DND-41 (cell line): ENCODE measurements around the gene MYH13.
"Not testable (repeated sequence)": the region's sequence is repeated elsewhere in the genome, so short reads cannot be mapped to it uniquely, and the experiment has no call there.

Experiments used
- ATAC-seq: fragments of 200-7000 bp; cut with Tn5 transposase; 3 replicates; pipeline ENCODE4 v1.9.1; 2021; ENCODE audit warnings: low read depth; ENCODE audit not compliant: insufficient read depth
- DNase-seq: peaks from one replicate; pipeline ENCODE4 v3.0.0-alpha.2; 2020
- H2AFZ ChIP-seq: 2 replicates; pipeline ENCODE4 v1.6.0; 2012; ENCODE audit warnings: low read depth, low read length
- H3K27ac ChIP-seq: 2 replicates; pipeline ENCODE4 v1.5.1; 2012; ENCODE audit warnings: low read length, inconsistent platforms
- H3K27me3 ChIP-seq: fragments of 200-600 bp; sonication (generic); 2 replicates; pipeline ENCODE4 v1.6.0; 2012; ENCODE audit warnings: low read length, mild to moderate bottlenecking, inconsistent platforms; ENCODE audit not compliant: insufficient read depth, poor library complexity
- H3K36me3 ChIP-seq: 2 replicates; pipeline ENCODE4 v1.5.1; 2012; ENCODE audit warnings: low read length, inconsistent platforms; ENCODE audit not compliant: insufficient read depth
- H3K4me1 ChIP-seq: 2 replicates; pipeline ENCODE4 v1.5.1; 2012; ENCODE audit warnings: mild to moderate bottlenecking, low read length; ENCODE audit not compliant: insufficient read depth
- H3K4me2 ChIP-seq: 2 replicates; pipeline ENCODE4 v1.6.0; 2012; ENCODE audit warnings: mild to moderate bottlenecking, moderate library complexity, low read length, inconsistent platforms; ENCODE audit not compliant: insufficient read depth
- H3K4me3 ChIP-seq, 2 experiments: fragments of 200-600 bp in 1 of 2; shearing (Covaris generic) in 1 of 2; 2 replicates each; pipeline ENCODE4 v1.5.1; 2012 to 2016; ENCODE audit warnings: inconsistent platforms in 2 of 2, low read length in 2 of 2, mild to moderate bottlenecking in 2 of 2, low read depth in 1 of 2, moderate library complexity in 1 of 2
- H3K79me2 ChIP-seq: 2 replicates; pipeline ENCODE4 v1.6.0; 2012; ENCODE audit warnings: low read length, inconsistent platforms; ENCODE audit not compliant: insufficient read depth
- H3K9ac ChIP-seq: 2 replicates; pipeline ENCODE4 v1.6.0; 2012; ENCODE audit warnings: low read depth, mild to moderate bottlenecking, inconsistent platforms, low read length, moderate library complexity
- H3K9me3 ChIP-seq: 2 replicates; pipeline ENCODE4 v1.5.1; 2012; ENCODE audit warnings: low read length, moderate library complexity, mild to moderate bottlenecking, inconsistent platforms; ENCODE audit not compliant: insufficient read depth, severe bottlenecking
- H4K20me1 ChIP-seq: 2 replicates; pipeline ENCODE4 v1.6.0; 2012; ENCODE audit warnings: low read length; ENCODE audit not compliant: insufficient read depth
- CTCF ChIP-seq: IDR thresholded peaks from 2 replicates; pipeline ENCODE4 v1.5.1; 2012; ENCODE audit warnings: borderline replicate concordance, low read length, moderate library complexity, mild to moderate bottlenecking; ENCODE audit not compliant: poor library complexity, severe bottlenecking; ENCODE audit errors: extremely low read depth
- EZH2 ChIP-seq: IDR thresholded peaks from 3 replicates; pipeline ENCODE4 v1.6.1; 2012; ENCODE audit warnings: borderline replicate concordance, low read depth, mild to moderate bottlenecking, moderate library complexity, low read length, inconsistent platforms; ENCODE audit not compliant: severe bottlenecking

The MYH13 gene

DNA sequence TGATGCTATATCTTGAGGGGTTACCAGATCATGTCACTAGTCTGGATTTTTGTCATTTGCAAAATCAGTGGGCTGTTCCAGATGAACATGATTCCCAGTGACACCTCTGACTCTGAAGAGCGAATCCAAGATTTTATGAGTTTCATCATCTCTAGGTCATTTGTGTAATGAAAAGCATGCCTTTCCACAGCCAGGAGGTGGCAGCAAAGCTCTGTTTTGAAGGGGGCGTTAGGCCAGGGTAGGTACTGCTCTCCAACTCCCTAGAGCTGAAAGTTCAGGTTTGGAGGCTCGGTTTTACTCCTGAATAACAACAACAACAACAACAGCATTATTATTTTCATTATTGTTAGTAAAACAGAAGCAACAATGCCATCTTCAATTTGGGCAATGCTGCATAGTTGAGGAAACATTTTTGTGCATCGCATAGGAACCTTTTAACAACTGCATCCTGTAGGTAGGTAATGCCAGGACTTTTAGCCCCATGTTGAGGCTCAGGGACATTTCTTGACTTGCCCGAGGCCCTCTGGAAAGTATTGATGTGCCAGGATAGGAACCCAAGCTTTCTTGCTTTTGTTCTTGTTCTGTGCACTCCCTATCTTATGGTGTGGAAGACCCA lies 77.0 kb downstream of the MYH13 start:
- H4K20me1 ChIP-seq: no peaks in the 10 kb centered on the region
- H3K36me3 ChIP-seq: no peaks in the 10 kb centered on the region
- no peak overlapping the region for H3K4me3 ChIP-seq
- ATAC-seq: peak; percentile 78
- no peaks in the 10 kb centered on the region for H3K4me1 ChIP-seq
- H3K9ac ChIP-seq: no peak overlapping the region
- no peak overlapping the region for H2AFZ ChIP-seq
- peak; percentile 62 for DNase-seq
- no peak overlapping the region for H3K4me2 ChIP-seq
- TF ChIP-seq EZH2: no peak
- peak; percentile 90 for TF ChIP-seq CTCF
- no peak overlapping the region for H3K27ac ChIP-seq
- no peaks in the 10 kb centered on the region for H3K9me3 ChIP-seq
- peaks cover under 1% of the 10 kb centered on the region for H3K27me3 ChIP-seq
- H3K79me2 ChIP-seq: no peaks in the 10 kb centered on the region

GRCh38 chr17:10294180-10294579 lies 78.6 kb downstream of the MYH13 start:
- Histone ChIP-seq H3K4me1 (no peaks in the 10 kb centered on the region), H3K79me2 (no peaks in the 10 kb centered on the region), H3K27me3 (peaks cover 7% of the 10 kb centered on the region), H4K20me1 (no peaks in the 10 kb centered on the region), H2AFZ (no peak overlapping the region), H3K27ac (no peak overlapping the region), H3K4me2 (no peak overlapping the region), H3K4me3 (no peak overlapping the region), H3K9ac (no peak overlapping the region), H3K36me3 (no peaks in the 10 kb centered on the region), H3K9me3 (no peaks in the 10 kb centered on the region)
- ATAC-seq: no peak
- DNase-seq: no peak
- TF ChIP-seq CTCF (no peak), EZH2 (no peak)

GRCh38 chr17:10292057-10292937 lies 80.5 kb downstream of the MYH13 start:
- Histone ChIP-seq H3K9ac (no peak overlapping the region), H3K36me3 (no peaks in the 10 kb centered on the region), H3K9me3 (no peaks in the 10 kb centered on the region), H3K4me1 (no peaks in the 10 kb centered on the region), H3K27me3 (peaks cover 12% of the 10 kb centered on the region), H3K27ac (no peak overlapping the region), H3K4me3 (no peak overlapping the region), H3K4me2 (no peak overlapping the region), H2AFZ (no peak overlapping the region), H3K79me2 (no peaks in the 10 kb centered on the region), H4K20me1 (no peaks in the 10 kb centered on the region)
- ATAC-seq (no peak), DNase-seq (no peak)
- no peak for TF ChIP-seq EZH2
- no peak for TF ChIP-seq CTCF

DNA sequence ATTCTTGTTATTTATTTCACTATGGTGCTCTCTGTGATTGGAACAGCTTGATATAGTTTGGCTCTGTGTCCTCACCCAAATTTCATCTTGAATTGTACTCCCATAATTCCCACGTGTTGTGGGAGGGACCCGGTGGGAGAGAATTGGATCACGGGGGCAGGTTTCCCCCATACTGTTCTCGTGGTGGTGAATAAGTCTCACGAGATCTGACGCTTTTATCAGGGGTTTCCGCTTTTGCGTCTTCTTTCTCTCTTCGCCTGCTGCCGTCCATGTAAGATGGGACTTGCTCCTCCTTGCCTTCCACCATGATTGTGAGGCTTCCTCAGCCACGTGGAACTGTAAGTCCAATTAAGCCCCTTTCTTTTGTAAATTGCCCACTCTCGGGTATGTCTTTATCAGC lies 81.2 kb downstream of the MYH13 start:
- H3K4me1 ChIP-seq, H3K27ac ChIP-seq, H3K79me2 ChIP-seq, H3K9ac ChIP-seq, H4K20me1 ChIP-seq, H3K36me3 ChIP-seq, H3K4me2 ChIP-seq, DNase-seq, H2AFZ ChIP-seq, H3K4me3 ChIP-seq, H3K9me3 ChIP-seq, ATAC-seq: not testable (repeated sequence)
- H3K27me3 ChIP-seq: peaks cover 12% of the 10 kb centered on the region
